Measurements from ENCODE around the gene KNDC1. TPM values are rescaled to one million over a fixed set of nuclear protein-coding genes. Genes with fewer than 3 reads are reported as not detected.
A peak's percentile ranks its signal among the peaks of the same experiment; 100 is the strongest.

Gene KNDC1
- total RNA-seq, 1 donor from 2014 or later = 0.55 TPM

GRCh38 chr10:133176546-133176945, 16.5 kb downstream of the KNDC1 start:
- no peak for DNase-seq (ENCODE audit: low spot score)
- Mint-ChIP-seq H3K9me3 (ENCODE audit: low read depth) (peaks cover 10% of the 10 kb centered on the region), H3K36me3 (ENCODE audit: low read depth) (peaks cover 3% of the 10 kb centered on the region), H3K27ac (ENCODE audit: unreplicated experiment) (no peak overlapping the region), H3K4me3 (ENCODE audit: unreplicated experiment) (no peak overlapping the region), H3K4me1 (ENCODE audit: low read depth) (no peaks in the 10 kb centered on the region), H3K27me3 (ENCODE audit: low read depth) (peaks cover 22% of the 10 kb centered on the region)
- TF ChIP-seq CTCF (IDR thresholded peaks at IDR 0.05) = no peak

- Mint-ChIP-seq H3K27ac (ENCODE audit: unreplicated experiment) (no peak overlapping the region), H3K9me3 (ENCODE audit: low read depth) (peaks cover 8% of the 10 kb centered on the region), H3K4me3 (ENCODE audit: unreplicated experiment) (no peak overlapping the region), H3K27me3 (ENCODE audit: low read depth) (peaks cover 25% of the 10 kb centered on the region), H3K4me1 (ENCODE audit: low read depth) (no peaks in the 10 kb centered on the region), H3K36me3 (ENCODE audit: low read depth) (peaks cover 3% of the 10 kb centered on the region)
- DNase-seq (ENCODE audit: low spot score) = peak; percentile 28
- TF ChIP-seq CTCF (IDR thresholded peaks at IDR 0.05) = no peak
Observed at GRCh38 chr10:133177380-133178157, 17.6 kb downstream of the KNDC1 start.

GRCh38 chr10:133178357-133179127, 18.5 kb downstream of the KNDC1 start:
- Mint-ChIP-seq H3K36me3 (ENCODE audit: low read depth) (no peaks in the 10 kb centered on the region), H3K9me3 (ENCODE audit: low read depth) (peaks cover 5% of the 10 kb centered on the region), H3K4me3 (ENCODE audit: unreplicated experiment) (no peak overlapping the region), H3K27ac (ENCODE audit: unreplicated experiment) (no peak overlapping the region), H3K4me1 (ENCODE audit: low read depth) (no peaks in the 10 kb centered on the region), H3K27me3 (ENCODE audit: low read depth) (peaks cover 20% of the 10 kb centered on the region)
- DNase-seq (ENCODE audit: low spot score) = no peak
- TF ChIP-seq CTCF (IDR thresholded peaks at IDR 0.05) = no peak

- no peaks in the 10 kb centered on the region for H3K4me1 Mint-ChIP-seq (ENCODE audit: low read depth)
- no peak for TF ChIP-seq CTCF (IDR thresholded peaks at IDR 0.05)
- peaks cover 19% of the 10 kb centered on the region for H3K27me3 Mint-ChIP-seq (ENCODE audit: low read depth)
- DNase-seq (ENCODE audit: low spot score) = no peak
- H3K9me3 Mint-ChIP-seq (ENCODE audit: low read depth) = peaks cover 5% of the 10 kb centered on the region
- no peaks in the 10 kb centered on the region for H3K36me3 Mint-ChIP-seq (ENCODE audit: low read depth)
- H3K4me3 Mint-ChIP-seq (ENCODE audit: unreplicated experiment) = no peak overlapping the region
- H3K27ac Mint-ChIP-seq (ENCODE audit: unreplicated experiment) = no peak overlapping the region
Observed at GRCh38 chr10:133179128-133179520, 19.1 kb downstream of the KNDC1 start.

- DNase-seq (ENCODE audit: low spot score) = peak; percentile 88
- H3K27ac Mint-ChIP-seq (ENCODE audit: unreplicated experiment) = no peak overlapping the region
- no peaks in the 10 kb centered on the region for H3K36me3 Mint-ChIP-seq (ENCODE audit: low read depth)
- peaks cover 24% of the 10 kb centered on the region for H3K27me3 Mint-ChIP-seq (ENCODE audit: low read depth)
- peaks cover under 1% of the 10 kb centered on the region for H3K9me3 Mint-ChIP-seq (ENCODE audit: low read depth)
- H3K4me3 Mint-ChIP-seq (ENCODE audit: unreplicated experiment) = no peak overlapping the region
- H3K4me1 Mint-ChIP-seq (ENCODE audit: low read depth) = no peaks in the 10 kb centered on the region
- no peak for TF ChIP-seq CTCF (IDR thresholded peaks at IDR 0.05)
Observed at GRCh38 chr10:133179651-133180050, 19.6 kb downstream of the KNDC1 start.

Measured in chondrocyte (in vitro differentiated cells).